22Rv1 (cell line): Measurements from ENCODE around the gene MAN2A1.

Experiments used
- H3K27ac ChIP-seq: fragments of 450-650 bp; 2 replicates; pipeline ENCODE4 v1.5.1; 2017
- CTCF ChIP-seq: fragments of 450-650 bp; IDR thresholded peaks from 2 replicates; pipeline ENCODE4 v1.5.1; 2017; ENCODE audit warnings: mild to moderate bottlenecking
- ZFX ChIP-seq: fragments of 450-650 bp; IDR thresholded peaks from 2 replicates; pipeline ENCODE4 v1.6.1; 2017; ENCODE audit warnings: antibody characterized with exemption, borderline replicate concordance

MAN2A1 gene

DNA sequence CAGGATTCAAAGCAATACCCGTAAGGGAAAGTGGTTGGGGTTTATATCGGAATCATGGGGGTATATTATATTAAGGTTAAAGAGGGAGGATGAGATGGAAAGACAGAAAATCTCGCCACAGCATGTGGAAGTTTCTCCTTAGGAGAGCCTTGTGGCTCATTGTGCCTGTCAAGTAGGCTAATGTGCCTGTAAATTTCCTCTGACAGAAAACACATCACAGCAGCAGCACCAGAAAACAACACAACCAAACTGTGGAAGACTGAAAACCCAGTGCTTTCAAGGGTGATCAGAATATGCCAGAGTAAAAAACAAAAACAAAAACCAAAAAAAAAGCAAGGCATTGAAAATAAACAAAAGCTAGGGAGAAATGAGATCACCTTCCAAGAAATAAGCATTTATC, 11.3 kb upstream of the MAN2A1 start:
- TF ChIP-seq CTCF (no peak), ZFX (no peak)
- no peak overlapping the region for H3K27ac ChIP-seq

GRCh38 chr5:109681763-109682162, 8.0 kb upstream of the MAN2A1 start:
- H3K27ac ChIP-seq: no peak overlapping the region
- TF ChIP-seq ZFX (no peak), CTCF (no peak)

DNA sequence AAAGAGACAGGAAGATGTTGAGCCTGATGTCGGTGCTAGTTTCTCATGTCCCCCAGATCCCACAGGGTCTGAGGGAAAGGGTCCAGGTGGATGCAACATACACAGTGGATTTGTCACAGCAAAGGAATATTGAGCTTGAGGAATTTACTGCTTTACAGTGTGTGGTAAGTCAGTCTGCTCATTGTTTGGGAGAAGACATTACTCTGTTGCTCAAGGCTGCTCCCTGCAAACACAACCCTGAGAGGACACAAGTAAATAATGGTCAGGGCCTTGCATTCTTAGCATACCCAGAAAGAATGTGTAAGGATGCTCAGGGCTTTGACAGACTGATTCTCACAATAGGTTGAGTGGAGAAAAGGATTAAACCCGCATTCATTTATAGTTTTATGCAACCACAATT, 7.3 kb upstream of the MAN2A1 start:
- H3K27ac ChIP-seq: no peak overlapping the region
- TF ChIP-seq ZFX (no peak), CTCF (no peak)

DNA sequence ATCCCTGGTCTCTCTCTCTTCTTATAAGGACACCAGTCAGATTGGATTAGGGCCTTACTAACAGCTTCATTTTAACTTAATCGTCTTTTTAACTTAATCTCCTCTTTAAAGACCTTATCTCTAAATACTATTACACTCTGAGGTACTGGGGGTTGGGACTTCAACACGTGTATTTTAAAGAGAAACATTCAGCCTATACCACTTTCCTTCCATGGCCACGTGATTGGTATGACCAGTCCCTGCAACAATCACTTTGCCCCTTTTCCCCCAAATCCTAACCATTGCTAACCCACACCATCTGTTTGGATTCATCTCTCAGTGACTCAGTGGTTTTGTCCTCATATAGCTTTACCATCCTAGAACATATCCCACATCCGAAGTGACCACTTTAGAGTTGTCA, 3.8 kb upstream of the MAN2A1 start:
- TF ChIP-seq CTCF (no peak), ZFX (no peak)
- no peak overlapping the region for H3K27ac ChIP-seq

DNA sequence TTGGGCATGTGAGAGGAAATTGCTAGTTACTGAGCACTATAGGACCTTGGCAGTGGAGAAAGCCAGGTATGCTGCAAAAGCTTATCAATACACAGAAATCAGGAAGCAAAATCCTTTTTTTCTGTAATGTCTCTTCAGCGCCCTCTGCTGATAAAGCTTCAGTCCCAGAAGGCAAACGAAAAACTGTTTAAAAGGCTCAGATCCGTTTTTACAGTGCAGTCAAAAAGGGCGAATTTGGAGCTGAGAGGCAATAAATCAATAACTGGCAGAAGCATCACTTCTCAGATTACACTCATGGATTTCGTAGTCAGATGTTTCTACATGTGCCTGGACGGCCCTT, 1.1 kb upstream of the MAN2A1 start:
- H3K27ac ChIP-seq: peak overlapping the region; percentile 98
- no peak for TF ChIP-seq ZFX
- TF ChIP-seq CTCF: peak; percentile 73

DNA sequence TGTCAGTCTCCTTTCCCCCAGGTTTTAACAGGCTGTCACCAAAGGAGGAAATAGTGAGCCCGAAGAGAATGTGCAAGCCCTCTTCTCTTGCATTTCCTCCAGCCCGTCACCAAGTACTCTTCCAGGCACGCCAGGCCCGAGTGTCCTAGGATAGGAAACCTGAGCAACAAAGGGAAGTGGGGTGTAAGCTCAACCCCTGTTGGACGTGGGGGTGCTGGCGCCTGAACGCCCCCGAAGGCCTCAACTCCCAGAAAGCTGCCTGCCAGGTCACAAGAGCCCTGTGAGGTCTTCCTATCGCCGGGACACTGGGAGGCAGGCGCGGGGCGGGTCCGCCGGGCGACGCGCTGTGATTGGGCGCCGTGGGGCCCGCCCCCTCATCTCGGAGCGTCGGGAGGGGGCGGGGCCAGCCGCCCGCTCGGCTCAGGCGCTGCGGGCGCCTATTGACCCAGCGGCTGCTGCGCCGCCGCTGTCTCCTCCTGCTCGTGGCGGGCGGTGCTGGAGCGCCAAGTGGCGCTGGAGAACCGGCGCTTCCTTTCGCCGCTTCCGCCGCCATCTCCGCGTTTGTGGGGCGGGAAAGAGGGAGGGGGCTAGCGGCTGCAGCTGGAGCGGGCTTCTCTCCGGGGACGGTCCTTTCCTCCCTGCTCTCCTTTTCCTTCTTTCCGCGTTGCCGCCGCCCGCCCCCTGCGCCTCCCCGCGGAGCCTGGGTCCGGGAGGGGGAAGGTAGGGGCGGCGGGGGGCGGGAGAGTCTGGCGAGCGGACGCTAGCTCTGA, 572 bp upstream of the MAN2A1 start:
- TF ChIP-seq ZFX: no peak
- TF ChIP-seq CTCF: peak; percentile 48
- peak overlapping the region; percentile 98 for H3K27ac ChIP-seq

DNA sequence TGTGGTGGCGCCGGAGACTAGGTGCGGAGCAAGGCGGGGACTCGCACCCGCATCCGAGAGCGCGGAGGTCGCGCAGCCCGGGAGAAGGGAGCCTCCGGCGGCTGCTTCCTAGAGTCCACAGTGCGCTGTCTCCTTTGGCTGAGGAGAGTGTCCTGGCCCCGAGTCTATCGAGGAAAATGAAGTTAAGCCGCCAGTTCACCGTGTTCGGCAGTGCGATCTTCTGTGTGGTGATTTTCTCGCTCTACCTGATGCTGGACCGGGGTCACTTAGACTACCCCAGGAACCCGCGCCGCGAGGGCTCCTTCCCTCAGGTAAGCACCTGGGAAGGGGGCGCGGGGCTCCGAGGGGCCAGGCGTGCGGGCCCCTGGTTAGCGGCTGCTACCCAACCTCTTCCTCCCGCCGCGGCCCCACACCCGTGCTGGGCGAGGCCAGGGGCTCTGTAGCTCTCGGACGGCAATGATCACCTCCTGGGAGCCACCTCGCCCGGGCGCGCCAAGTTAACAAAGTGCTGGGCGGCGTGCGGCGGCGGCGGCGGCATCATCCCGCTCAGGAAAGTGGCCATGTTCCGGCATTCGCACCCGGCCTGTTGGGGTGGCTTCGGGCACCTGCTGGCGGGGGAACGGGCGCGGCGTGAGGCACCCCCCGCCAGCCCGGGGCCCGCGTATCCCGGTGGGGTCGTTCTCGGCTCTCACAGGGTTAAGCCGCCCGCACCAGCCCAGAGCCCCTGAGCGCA, 681 bp downstream of the MAN2A1 start:
- H3K27ac ChIP-seq: peak overlapping the region; percentile 98
- TF ChIP-seq ZFX (no peak), CTCF (no peak)
